ENCODE results near the gene PSMD14. TPM values are rescaled to one million over a fixed set of nuclear protein-coding genes. Genes with fewer than 3 reads are reported as not detected.
A peak's percentile ranks its signal among the peaks of the same experiment; 100 is the strongest.

Gene PSMD14
- total and polyA plus RNA-seq, 2 of the 13 experiments (the other 11 are each of a cell fraction or from before 2014, with no cell fraction given) = 60.6 to 149 TPM

GRCh38 chr2:161416708-161417437 is 108.6 kb downstream of the PSMD14 start:
- peak overlapping the region in 1 of 3 experiments; percentile 8; a peak in 1 of 6 replicates for H3K4me3 ChIP-seq (replicated peaks in 1 of 3; ENCODE audit: insufficient read depth in 1 of 3, low read depth in 2 of 3, low read length in 3 of 3)
- FAIRE-seq = no peak
- H3K9ac ChIP-seq (ENCODE audit: insufficient read depth, low read depth, low read length) = no peak overlapping the region
- BruUV-seq (replicated peaks) = no TSS peak
- 44% methylated on average over 41 of the region's 41 CpGs for WGBS (ENCODE audit: low lambda C conversion rate)
- intact Hi-C loops (cut with micrococcal nuclease; ENCODE audit: unreplicated experiment) (loop anchor here (5.0 kb wide), 1 partner anchor 110 kb away; the partner anchor contains the start of gene PSMD14), in situ Hi-C loops (cut with HindIII; ENCODE audit: extremely low pct_ligation_motif_present, low pct_unique_long_range_greater_than_20kb) (no loop called here)
- H3K4me1 ChIP-seq (ENCODE audit: insufficient read depth, low read length) = peaks cover 44% of the 10 kb centered on the region
- CTCF ChIA-PET (ENCODE audit: low intra/inter-chr PET ratio, low total read pairs) = no interaction called here
- no peaks in the 10 kb centered on the region for H3K9me3 ChIP-seq (ENCODE audit: low read length)
- no peak overlapping the region for H3K27ac ChIP-seq (ENCODE audit: extremely low read length, insufficient read depth, low read length)
- no peaks in the 10 kb centered on the region for H4K20me1 ChIP-seq (ENCODE audit: insufficient read depth, low read length)
- H3K4me2 ChIP-seq (ENCODE audit: low read depth, low read length) = peak overlapping the region; percentile 92
- POLR2A ChIA-PET = no interaction called here
- H2AFZ ChIP-seq (ENCODE audit: low read length) = no peak overlapping the region
- H3K27me3 ChIP-seq (ENCODE audit: control insufficient read depth in 1 of 2, insufficient read depth in 2 of 2, low read length in 2 of 2) = peaks cover 18 to 67% of the 10 kb centered on the region in 2 experiments
- no peaks in the 10 kb centered on the region for H3K36me3 ChIP-seq (replicated peaks in 1 of 2; ENCODE audit: control insufficient read depth in 1 of 2, insufficient read depth in 2 of 2, low read length in 2 of 2)
- H3K79me2 ChIP-seq (ENCODE audit: insufficient read depth, low read length) = no peaks in the 10 kb centered on the region
- peak; percentile 1; the same call in 2 of the 3 replicates for ATAC-seq
- DNase-seq (ENCODE audit: low spot score) = no peak
- TF ChIP-seq MIER2 (CRISPR knock-in tag; IDR thresholded peaks at IDR 0.05) (no peak), HHEX (CRISPR knock-in tag; IDR thresholded peaks at IDR 0.05) (no peak), ZNF563 (CRISPR knock-in tag; IDR thresholded peaks at IDR 0.05) (no peak), NFATC3 (CRISPR knock-in tag; IDR thresholded peaks at IDR 0.05) (no peak), ZBTB7B (CRISPR knock-in tag; IDR thresholded peaks at IDR 0.05) (no peak), MTA1 (CRISPR knock-in tag; IDR thresholded peaks at IDR 0.05; ENCODE audit: borderline replicate concordance) (no peak), ZNF263 (CRISPR knock-in tag; IDR thresholded peaks at IDR 0.05) (no peak), SIN3A (IDR thresholded peaks at IDR 0.05; ENCODE audit: borderline replicate concordance, low read depth, low read length) (no peak), TERF1 (CRISPR knock-in tag; IDR thresholded peaks at IDR 0.05) (no peak), ZNF839 (CRISPR knock-in tag; IDR thresholded peaks at IDR 0.05; ENCODE audit: borderline replicate concordance) (no peak), NR3C1 (CRISPR knock-in tag; IDR thresholded peaks at IDR 0.05) (no peak), EED (CRISPR knock-in tag; IDR thresholded peaks at IDR 0.05) (peak; percentile 73; the same call in 1 of the 2 replicates), HNRNPLL (IDR thresholded peaks at IDR 0.05; ENCODE audit: low read depth, low read length, poor library complexity, severe bottlenecking) (peak; percentile 37), EEA1 (CRISPR knock-in tag; IDR thresholded peaks at IDR 0.05; ENCODE audit: borderline replicate concordance) (no peak), ZNF616 (CRISPR knock-in tag; IDR thresholded peaks at IDR 0.05; ENCODE audit: low read depth) (no peak), ARNT (IDR thresholded peaks at IDR 0.05) (no peak), ZNF460 (CRISPR knock-in tag; IDR thresholded peaks at IDR 0.05; ENCODE audit: borderline replicate concordance) (no peak), NFKB2 (CRISPR knock-in tag; IDR thresholded peaks at IDR 0.05; ENCODE audit: borderline replicate concordance) (0 out of 2 replicates have a peak, but pooled peaks have one; percentile 27), PHF8 (CRISPR knock-in tag; IDR thresholded peaks at IDR 0.05) (no peak), PCBP2 (optimal IDR thresholded peaks at IDR 0.05; ENCODE audit: low read depth, low read length, poor library complexity, severe bottlenecking) (no peak), ZNF800 (CRISPR knock-in tag; IDR thresholded peaks at IDR 0.05) (peak; percentile 55; the same call in 1 of the 2 replicates), MTA3 (CRISPR knock-in tag; IDR thresholded peaks at IDR 0.05) (no peak), NFRKB (IDR thresholded peaks at IDR 0.05) (no peak)
- TF ChIP-seq, protein P1, sequence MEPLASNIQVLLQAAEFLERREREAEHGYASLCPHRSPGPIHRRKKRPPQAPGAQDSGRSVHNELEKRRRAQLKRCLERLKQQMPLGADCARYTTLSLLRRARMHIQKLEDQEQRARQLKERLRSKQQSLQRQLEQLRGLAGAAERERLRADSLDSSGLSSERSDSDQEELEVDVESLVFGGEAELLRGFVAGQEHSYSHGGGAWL (CRISPR knock-in tag; IDR thresholded peaks at IDR 0.05) = no peak

All from HepG2 (cell line).